ENCODE data around the gene ENPEP. TPM values are rescaled to one million over a fixed set of nuclear protein-coding genes. Genes with fewer than 3 reads are reported as not detected.

The ENPEP gene
- total RNA-seq, 4 donors from 2014 or later = 0.30 to 1.6 (median 0.86) TPM

GRCh38 chr4:110449947-110450346, 26.0 kb upstream of the ENPEP start:
- H3K9me3 ChIP-seq = no peaks in the 10 kb centered on the region
- no peaks in the 10 kb centered on the region for H3K27me3 ChIP-seq
- TF ChIP-seq POLR2A (IDR thresholded peaks at IDR 0.05) = no peak
- TF ChIP-seq, protein P1, sequence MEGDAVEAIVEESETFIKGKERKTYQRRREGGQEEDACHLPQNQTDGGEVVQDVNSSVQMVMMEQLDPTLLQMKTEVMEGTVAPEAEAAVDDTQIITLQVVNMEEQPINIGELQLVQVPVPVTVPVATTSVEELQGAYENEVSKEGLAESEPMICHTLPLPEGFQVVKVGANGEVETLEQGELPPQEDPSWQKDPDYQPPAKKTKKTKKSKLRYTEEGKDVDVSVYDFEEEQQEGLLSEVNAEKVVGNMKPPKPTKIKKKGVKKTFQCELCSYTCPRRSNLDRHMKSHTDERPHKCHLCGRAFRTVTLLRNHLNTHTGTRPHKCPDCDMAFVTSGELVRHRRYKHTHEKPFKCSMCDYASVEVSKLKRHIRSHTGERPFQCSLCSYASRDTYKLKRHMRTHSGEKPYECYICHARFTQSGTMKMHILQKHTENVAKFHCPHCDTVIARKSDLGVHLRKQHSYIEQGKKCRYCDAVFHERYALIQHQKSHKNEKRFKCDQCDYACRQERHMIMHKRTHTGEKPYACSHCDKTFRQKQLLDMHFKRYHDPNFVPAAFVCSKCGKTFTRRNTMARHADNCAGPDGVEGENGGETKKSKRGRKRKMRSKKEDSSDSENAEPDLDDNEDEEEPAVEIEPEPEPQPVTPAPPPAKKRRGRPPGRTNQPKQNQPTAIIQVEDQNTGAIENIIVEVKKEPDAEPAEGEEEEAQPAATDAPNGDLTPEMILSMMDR (IDR thresholded peaks at IDR 0.05) = no peak
- H3K36me3 ChIP-seq = no peaks in the 10 kb centered on the region
- no peak overlapping the region for H3K27ac ChIP-seq
- no peak overlapping the region for H3K4me3 ChIP-seq
- intact Hi-C loops (cut with DNase I) = no loop called here
- WGBS, 2 donors = 68 to 93% methylated on average over 1 to 2 of the region's 2 CpGs
- H3K4me1 ChIP-seq = no peaks in the 10 kb centered on the region
- no peak for DNase-seq

DNA sequence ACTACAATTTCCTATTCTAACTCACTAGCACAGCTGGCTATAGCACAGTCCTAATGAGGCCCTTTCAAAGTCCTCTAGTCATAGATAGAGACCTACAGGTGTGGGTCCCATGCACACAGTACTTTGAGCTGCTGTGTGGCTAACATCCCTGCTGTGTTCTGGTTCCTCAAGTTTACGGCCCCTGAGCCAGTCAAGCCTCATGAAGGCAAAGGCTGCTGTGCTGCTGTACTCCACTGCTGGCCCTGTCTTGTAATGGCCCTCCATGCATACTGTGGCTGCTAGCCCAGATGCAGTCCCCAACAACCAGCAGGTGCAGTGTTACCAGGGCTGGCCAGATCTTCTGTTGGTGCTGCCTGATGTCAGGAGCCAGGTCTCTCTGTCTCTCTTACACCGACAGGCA, 23.4 kb upstream of the ENPEP start:
- WGBS, 2 donors = 64% methylated on average over 2 of the region's 2 CpGs; no CpG with 5 or more reads in 1 of the 2 donors
- no peak for DNase-seq
- H3K4me3 ChIP-seq = no peak overlapping the region
- TF ChIP-seq POLR2A (IDR thresholded peaks at IDR 0.05) = no peak
- TF ChIP-seq, protein P1 (IDR thresholded peaks at IDR 0.05) = no peak
- H3K27me3 ChIP-seq = peaks cover 0 to 4% (median 0%) of the 10 kb centered on the region in 4 donors
- no peaks in the 10 kb centered on the region for H3K36me3 ChIP-seq
- H3K27ac ChIP-seq = no peak overlapping the region
- H3K4me1 ChIP-seq = no peaks in the 10 kb centered on the region
- H3K9me3 ChIP-seq = no peaks in the 10 kb centered on the region
- intact Hi-C loops (cut with DNase I) = no loop called here

DNA sequence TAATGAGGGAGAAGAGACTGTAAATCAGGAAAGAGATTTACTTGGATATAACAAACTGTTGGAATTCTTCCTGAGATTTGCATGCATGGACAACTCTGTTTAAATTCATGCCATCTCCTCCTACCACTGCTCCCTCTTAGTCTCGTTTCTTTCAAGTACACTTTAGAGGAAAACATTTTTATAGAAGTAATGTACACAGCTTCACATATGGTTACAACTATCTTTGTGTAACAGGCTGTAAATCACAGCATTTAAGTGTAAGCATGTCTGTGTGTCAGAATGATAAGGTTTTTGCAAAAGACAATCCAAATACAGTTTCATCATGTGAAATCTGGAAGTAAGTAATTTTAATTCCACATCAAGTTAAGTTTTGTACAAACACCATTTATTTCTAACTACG, 21.5 kb upstream of the ENPEP start:
- 15 to 18% methylated on average over 2 of the region's 2 CpGs for WGBS, 2 donors
- no peak for TF ChIP-seq POLR2A (IDR thresholded peaks at IDR 0.05)
- TF ChIP-seq, protein P1 (IDR thresholded peaks at IDR 0.05) = no peak
- Histone ChIP-seq H3K27me3 (peaks cover 0 to 4% (median 0%) of the 10 kb centered on the region in 4 donors), H3K27ac (no peak overlapping the region), H3K9me3 (no peaks in the 10 kb centered on the region), H3K4me3 (no peak overlapping the region), H3K4me1 (no peaks in the 10 kb centered on the region), H3K36me3 (no peaks in the 10 kb centered on the region)
- DNase-seq = no peak
- intact Hi-C loops (cut with DNase I) = no loop called here

DNA sequence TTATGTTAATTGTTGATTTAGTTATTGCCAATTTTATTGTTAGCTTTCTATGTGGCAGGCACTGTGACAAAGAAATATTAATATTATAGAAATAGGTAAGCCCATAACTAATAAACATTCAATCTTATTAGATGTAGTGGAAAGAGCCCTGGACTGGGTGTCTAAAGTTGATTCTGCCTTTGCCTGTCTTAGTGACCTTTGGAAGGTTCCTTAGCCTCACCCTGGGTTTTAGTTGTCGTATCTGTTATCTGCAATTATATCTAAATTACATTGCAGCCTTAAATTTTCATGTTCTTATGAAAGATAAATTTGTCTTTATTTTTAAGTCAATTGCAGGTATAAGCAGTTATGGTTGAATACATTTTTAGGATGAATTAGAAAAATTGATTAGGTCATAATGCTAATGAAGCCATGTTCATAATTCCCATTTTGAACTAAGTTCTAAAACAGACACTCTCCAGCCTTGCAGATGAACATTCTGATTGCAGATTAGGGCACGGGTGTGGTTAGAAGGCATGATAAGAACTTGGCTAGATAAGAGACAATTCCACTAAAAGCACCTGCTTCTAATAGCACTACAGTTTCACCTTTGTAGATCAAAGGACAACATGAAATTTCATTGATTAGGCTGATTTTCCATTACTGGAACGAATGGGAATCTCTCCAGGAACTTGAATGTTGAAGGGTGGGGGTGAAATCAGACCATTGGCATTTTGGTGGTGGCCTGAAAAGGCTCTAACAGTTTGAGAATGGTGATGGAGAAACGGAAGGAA, 17.3 kb upstream of the ENPEP start:
- Histone ChIP-seq H3K9me3 (no peaks in the 10 kb centered on the region), H3K4me1 (no peaks in the 10 kb centered on the region), H3K27ac (no peak overlapping the region), H3K36me3 (no peaks in the 10 kb centered on the region), H3K4me3 (no peak overlapping the region), H3K27me3 (peaks cover 0 to 4% (median 0%) of the 10 kb centered on the region in 4 donors)
- WGBS, 2 donors = 61 to 74% methylated on average over 4 of the region's 4 CpGs
- DNase-seq = no peak
- intact Hi-C loops (cut with DNase I) = no loop called here
- no peak for TF ChIP-seq POLR2A (IDR thresholded peaks at IDR 0.05)
- TF ChIP-seq, protein P1 (IDR thresholded peaks at IDR 0.05) = no peak

GRCh38 chr4:110460074-110460746, 15.7 kb upstream of the ENPEP start:
- H3K27me3 ChIP-seq = peaks cover 0 to 4% (median 0%) of the 10 kb centered on the region in 4 donors
- H3K4me3 ChIP-seq = no peak overlapping the region
- H3K4me1 ChIP-seq = no peaks in the 10 kb centered on the region
- H3K9me3 ChIP-seq = no peaks in the 10 kb centered on the region
- TF ChIP-seq POLR2A (IDR thresholded peaks at IDR 0.05) = no peak
- TF ChIP-seq, protein P1 (IDR thresholded peaks at IDR 0.05) = no peak
- H3K27ac ChIP-seq = no peak overlapping the region
- WGBS, 2 donors = 78 to 81% methylated on average over 5 of the region's 5 CpGs
- no peaks in the 10 kb centered on the region for H3K36me3 ChIP-seq
- no peak for DNase-seq
- intact Hi-C loops (cut with DNase I) = no loop called here

All from esophagus squamous epithelium (tissue), 5 donors.